ENCODE results near the gene MFSD12.

DNA sequence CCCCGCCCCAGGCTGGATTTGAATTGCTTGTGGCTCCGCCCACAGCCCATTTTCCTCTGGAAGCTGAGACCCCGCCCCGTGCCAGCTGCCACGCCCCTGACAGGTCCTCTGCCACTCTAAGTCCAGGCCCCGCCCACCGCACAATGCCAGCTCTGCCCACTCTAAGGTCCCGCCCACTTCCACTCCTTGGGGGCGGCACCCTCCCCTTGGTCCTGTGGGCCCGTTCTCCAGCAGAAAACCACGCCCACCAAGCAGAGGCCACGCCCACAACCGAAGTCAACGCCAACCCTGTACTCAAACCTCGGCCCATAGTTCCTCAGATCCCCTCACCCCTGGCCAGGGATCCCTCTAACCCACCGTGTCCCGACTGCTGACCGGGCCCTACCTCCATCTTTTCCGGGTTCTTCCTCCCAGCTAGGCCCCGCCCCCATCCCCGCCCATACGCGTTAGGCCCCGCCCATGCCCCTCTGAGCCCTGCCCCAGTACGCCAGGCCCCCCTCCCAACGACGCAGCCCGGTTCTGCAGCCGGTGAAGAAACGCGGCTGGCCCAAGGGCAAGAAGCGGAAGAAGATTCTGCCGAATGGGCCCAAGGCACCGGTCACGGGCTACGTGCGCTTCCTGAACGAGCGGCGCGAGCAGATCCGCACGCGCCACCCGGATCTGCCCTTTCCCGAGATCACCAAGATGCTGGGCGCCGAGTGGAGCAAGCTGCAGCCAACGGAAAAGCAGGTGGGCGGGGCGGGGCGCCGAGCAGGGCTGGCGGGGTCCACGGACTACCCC, 16.7 kb upstream of the MFSD12 start:
- TF ChIP-seq, protein P1, sequence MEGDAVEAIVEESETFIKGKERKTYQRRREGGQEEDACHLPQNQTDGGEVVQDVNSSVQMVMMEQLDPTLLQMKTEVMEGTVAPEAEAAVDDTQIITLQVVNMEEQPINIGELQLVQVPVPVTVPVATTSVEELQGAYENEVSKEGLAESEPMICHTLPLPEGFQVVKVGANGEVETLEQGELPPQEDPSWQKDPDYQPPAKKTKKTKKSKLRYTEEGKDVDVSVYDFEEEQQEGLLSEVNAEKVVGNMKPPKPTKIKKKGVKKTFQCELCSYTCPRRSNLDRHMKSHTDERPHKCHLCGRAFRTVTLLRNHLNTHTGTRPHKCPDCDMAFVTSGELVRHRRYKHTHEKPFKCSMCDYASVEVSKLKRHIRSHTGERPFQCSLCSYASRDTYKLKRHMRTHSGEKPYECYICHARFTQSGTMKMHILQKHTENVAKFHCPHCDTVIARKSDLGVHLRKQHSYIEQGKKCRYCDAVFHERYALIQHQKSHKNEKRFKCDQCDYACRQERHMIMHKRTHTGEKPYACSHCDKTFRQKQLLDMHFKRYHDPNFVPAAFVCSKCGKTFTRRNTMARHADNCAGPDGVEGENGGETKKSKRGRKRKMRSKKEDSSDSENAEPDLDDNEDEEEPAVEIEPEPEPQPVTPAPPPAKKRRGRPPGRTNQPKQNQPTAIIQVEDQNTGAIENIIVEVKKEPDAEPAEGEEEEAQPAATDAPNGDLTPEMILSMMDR (IDR thresholded peaks at IDR 0.05) = no peak
- no peak for TF ChIP-seq POLR2A (IDR thresholded peaks at IDR 0.05)
- no peak for TF ChIP-seq EP300 (IDR thresholded peaks at IDR 0.05)
